H1 (cell line): ENCODE data around the gene PIGM. TPM values are rescaled to one million over a fixed set of nuclear protein-coding genes. Genes with fewer than 3 reads are reported as not detected.
A peak's percentile ranks its signal among the peaks of the same experiment; 100 is the strongest.

Experiments used
- CTCF ChIA-PET: fragments of 300-600 bp; sonication (Branson Sonifier 250); formaldehyde crosslinking; loops from one replicate; lab custom pipeline; 2021; ENCODE audit not compliant: partially characterized antibody; lab: Charles Lee
- POLR2A ChIA-PET: fragments of 300-600 bp; sonication (Branson Sonifier 250); formaldehyde crosslinking; loops from one replicate; lab custom pipeline; 2021; ENCODE audit warnings: inconsistent platforms; ENCODE audit not compliant: partially characterized antibody; lab: Charles Lee
- DNase-seq, 2 experiments: peaks; one replicate each; pipeline versions ENCODE4 v3.0.0 to v3.0.0-alpha.2; 2010 to 2022; ENCODE audit warnings: low spot score in 2 of 2, low read depth in 1 of 2, mixed read lengths in 1 of 2
- FAIRE-seq: peaks from 2 replicates; lab custom pipeline; 2011; peaks lifted over from hg19 to GRCh38; lab: Jason Lieb, UNC
- H2AFZ ChIP-seq: 2 replicates; pipeline ENCODE4 v1.8.1; 2012; ENCODE audit warnings: low read length, inconsistent platforms
- H2AK5ac ChIP-seq: 2 replicates; pipeline ENCODE4 v1.6.1; 2013; ENCODE audit warnings: low read depth, low read length
- H2BK120ac ChIP-seq: replicated peaks from 2 replicates; pipeline ENCODE3; 2013; ENCODE audit warnings: low read depth, low read length, inconsistent platforms
- H2BK12ac ChIP-seq: 2 replicates; pipeline ENCODE4 v1.6.1; 2013; ENCODE audit warnings: low read depth, low read length
- H2BK15ac ChIP-seq: 2 replicates; pipeline ENCODE4 v1.6.1; 2013; ENCODE audit warnings: low read length
- H2BK20ac ChIP-seq: 2 replicates; pipeline ENCODE4 v1.6.1; 2013; ENCODE audit warnings: low read length
- H2BK5ac ChIP-seq: 2 replicates; pipeline ENCODE4 v1.6.1; 2013; ENCODE audit warnings: low read depth, low read length
- H3K14ac ChIP-seq: 2 replicates; pipeline ENCODE4 v1.6.1; 2013; ENCODE audit warnings: inconsistent platforms; ENCODE audit not compliant: insufficient read length
- H3K18ac ChIP-seq: 2 replicates; pipeline ENCODE4 v1.6.1; 2013; ENCODE audit warnings: low read length; ENCODE audit errors: extremely low read depth
- H3K23ac ChIP-seq: 2 replicates; pipeline ENCODE4 v1.6.1; 2013; ENCODE audit warnings: inconsistent platforms; ENCODE audit not compliant: insufficient read length
- H3K23me2 ChIP-seq: 2 replicates; pipeline ENCODE4 v1.6.1; 2013; ENCODE audit warnings: low read depth, low read length
- H3K27ac ChIP-seq: 2 replicates; pipeline ENCODE4 v1.6.1; 2011; ENCODE audit warnings: low read depth, low read length, inconsistent platforms
- H3K27me3 ChIP-seq, 4 experiments: replicated peaks in 1 of 4; 1 replicate in 1 of 4; 2 replicates in 3 of 4; pipeline versions ENCODE4 v1.6.1 to v1.8.1; 2011 to 2013; ENCODE audit warnings: low read length in 3 of 4, mild to moderate bottlenecking in 3 of 4, inconsistent platforms in 2 of 4, mixed read lengths in 2 of 4, moderate library complexity in 1 of 4; ENCODE audit not compliant: control insufficient read depth in 3 of 4, insufficient read depth in 3 of 4; ENCODE audit errors: extremely low read depth in 1 of 4
- H3K36me3 ChIP-seq, 4 experiments: 2 replicates each; pipeline versions ENCODE4 v1.6.1 to v1.8.1; 2011 to 2013; ENCODE audit warnings: mild to moderate bottlenecking in 4 of 4, low read length in 3 of 4, moderate library complexity in 2 of 4, control low read depth in 1 of 4, inconsistent platforms in 1 of 4; ENCODE audit not compliant: insufficient read depth in 4 of 4, control insufficient read depth in 2 of 4
- H3K4ac ChIP-seq: replicated peaks from 2 replicates; pipeline ENCODE3; 2013; ENCODE audit warnings: low read length, low read depth, mixed read lengths, inconsistent platforms; ENCODE audit not compliant: insufficient read length
- H3K4me1 ChIP-seq, 4 experiments: replicated peaks in 1 of 4; 1 replicate in 1 of 4; 2 replicates in 3 of 4; pipeline versions ENCODE4 v1.6.1 to v1.8.1; 2011 to 2013; ENCODE audit warnings: low read length in 3 of 4, inconsistent platforms in 2 of 4, mixed read lengths in 1 of 4; ENCODE audit not compliant: insufficient read depth in 4 of 4, control insufficient read depth in 3 of 4
- H3K4me2 ChIP-seq, 2 experiments: 2 replicates each; pipeline versions ENCODE4 v1.6.1 to v1.8.1; 2011 to 2013; ENCODE audit warnings: low read depth in 2 of 2, low read length in 2 of 2, control low read depth in 1 of 2, inconsistent platforms in 1 of 2, mild to moderate bottlenecking in 1 of 2; ENCODE audit not compliant: insufficient read depth in 1 of 2
- H3K4me3 ChIP-seq, 4 experiments: fragments of 200-600, 300-600 bp in 1 of 4; sonication (generic), shearing (Covaris generic), sonication (Bioruptor Twin) in 1 of 4; 2 replicates each; pipeline versions ENCODE4 v1.5.1 to v1.8.1; 2011 to 2016; ENCODE audit warnings: low read length in 4 of 4, low read depth in 3 of 4, control low read depth in 2 of 4, inconsistent platforms in 2 of 4, mild to moderate bottlenecking in 2 of 4, mixed read lengths in 1 of 4, moderate library complexity in 1 of 4; ENCODE audit not compliant: insufficient read depth in 2 of 4; ENCODE audit errors: extremely low read depth in 1 of 4
- H3K56ac ChIP-seq: replicated peaks from 2 replicates; pipeline ENCODE3; 2013; ENCODE audit warnings: low read depth, mild to moderate bottlenecking, mixed read lengths, low read length, inconsistent platforms; ENCODE audit not compliant: insufficient read length
- H3K79me1 ChIP-seq: 2 replicates; pipeline ENCODE4 v1.6.1; 2013; ENCODE audit warnings: low read depth, low read length, control low read depth
- H3K79me2 ChIP-seq, 2 experiments: 2 replicates each; pipeline versions ENCODE4 v1.6.1 to v1.8.1; 2012 to 2013; ENCODE audit warnings: low read length in 2 of 2, mild to moderate bottlenecking in 2 of 2, inconsistent platforms in 1 of 2; ENCODE audit not compliant: insufficient read depth in 2 of 2, control insufficient read depth in 1 of 2
- H3K9ac ChIP-seq, 4 experiments: replicated peaks in 1 of 4; 1 replicate in 1 of 4; 2 replicates in 3 of 4; pipeline versions ENCODE4 v1.6.1 to v1.8.1; 2011 to 2013; ENCODE audit warnings: low read depth in 3 of 4, low read length in 3 of 4, control low read depth in 2 of 4, mild to moderate bottlenecking in 2 of 4, moderate library complexity in 2 of 4, inconsistent platforms in 1 of 4; ENCODE audit errors: extremely low read depth in 1 of 4
- H3K9me3 ChIP-seq, 2 experiments: 2 replicates each; pipeline versions ENCODE4 v1.6.1 to v1.8.1; 2012 to 2013; ENCODE audit warnings: mild to moderate bottlenecking in 2 of 2, moderate library complexity in 2 of 2, control low read depth in 1 of 2, inconsistent platforms in 1 of 2, low read depth in 1 of 2, low read length in 1 of 2, mixed read lengths in 1 of 2; ENCODE audit not compliant: insufficient read depth in 2 of 2
- H4K20me1 ChIP-seq, 2 experiments: replicated peaks in 1 of 2; 2 replicates each; pipeline versions ENCODE3 to v1.8.1; 2011 to 2013; ENCODE audit warnings: inconsistent platforms in 2 of 2, low read length in 2 of 2, mild to moderate bottlenecking in 1 of 2; ENCODE audit not compliant: insufficient read depth in 2 of 2, control insufficient read depth in 1 of 2
- H4K5ac ChIP-seq: 2 replicates; pipeline ENCODE4 v1.6.1; 2013; ENCODE audit warnings: low read length, low read depth, mixed read lengths, inconsistent platforms; ENCODE audit not compliant: insufficient read length
- H4K8ac ChIP-seq: 2 replicates; pipeline ENCODE4 v1.8.0; 2013; ENCODE audit warnings: mild to moderate bottlenecking, moderate library complexity, low read length, inconsistent platforms; ENCODE audit not compliant: insufficient read depth; ENCODE audit errors: extremely low read depth
- H4K91ac ChIP-seq: replicated peaks from 2 replicates; pipeline ENCODE3; 2013; ENCODE audit warnings: low read length, mixed read lengths, inconsistent platforms; ENCODE audit not compliant: insufficient read length
- BCL11A ChIP-seq, 2 experiments: IDR thresholded peaks; one replicate each; pipeline ENCODE4 v1.6.1; 2011; ENCODE audit warnings: low read depth in 2 of 2, low read length in 2 of 2, mild to moderate bottlenecking in 2 of 2
- CHD2 ChIP-seq: IDR thresholded peaks from 2 replicates; pipeline ENCODE4 v1.6.1; 2012; ENCODE audit warnings: low read length, improper control_type of control experiment
- CREB1 ChIP-seq: IDR thresholded peaks from 2 replicates; pipeline ENCODE4 v1.6.1; 2012; ENCODE audit warnings: inconsistent platforms
- KDM5A ChIP-seq: fragments of 200-600 bp; IDR thresholded peaks from 2 replicates; pipeline ENCODE4 v1.7.1; 2012; ENCODE audit warnings: mild to moderate bottlenecking, low read length, inconsistent platforms, mixed read lengths
- PHF8 ChIP-seq: fragments of 200-600 bp; sonication (generic); conservative IDR thresholded peaks from 2 replicates; pipeline ENCODE4 v1.7.1; 2012; ENCODE audit warnings: low read depth, mild to moderate bottlenecking, inconsistent platforms, low read length, moderate library complexity
- RAD21 ChIP-seq, 2 experiments: IDR thresholded peaks in 1 of 2; conservative IDR thresholded peaks in 1 of 2; 2 replicates each; pipeline ENCODE4 v1.6.1; 2011; ENCODE audit warnings: low read depth in 2 of 2, low read length in 2 of 2, improper control_type of control experiment in 1 of 2, inconsistent platforms in 1 of 2, mild to moderate bottlenecking in 1 of 2, moderate library complexity in 1 of 2
- SAP30 ChIP-seq: fragments of 300-600 bp; sonication (generic); IDR thresholded peaks from 2 replicates; pipeline ENCODE4 v1.7.1; 2012; ENCODE audit warnings: low read length, moderate library complexity, mild to moderate bottlenecking, inconsistent platforms; ENCODE audit not compliant: insufficient read depth, insufficient replicate concordance
- SRF ChIP-seq: IDR thresholded peaks from 2 replicates; pipeline ENCODE4 v1.6.1; 2011; ENCODE audit warnings: mild to moderate bottlenecking, low read depth, low read length, moderate library complexity
- USF2 ChIP-seq: IDR thresholded peaks from 2 replicates; pipeline ENCODE4 v1.6.1; 2011; ENCODE audit warnings: low read length, improper control_type of control experiment
- WGBS, 2 experiments: shearing (Covaris generic) in 1 of 2; methylation state at CpG; one replicate each; pipeline versions ENCODE4 v1.1.6 to v1.1.7; 2013 to 2015; ENCODE audit warnings: low lambda C conversion rate in 2 of 2, mixed read lengths in 2 of 2, inconsistent platforms in 1 of 2, low coverage in 1 of 2, missing lambda C conversion rate in 1 of 2; ENCODE audit not compliant: insufficient replicate concordance in 2 of 2, insufficient coverage in 1 of 2, insufficient read length in 1 of 2; ENCODE audit errors: extremely low coverage in 1 of 2, missing lambda C conversion rate in 1 of 2; 5-methylcytosine and 5-hydroxymethylcytosine counted together
- polyA plus RNA-seq, 7 experiments: library from polyadenylated mRNA; depleted of rRNA in 3 of 7; stranded (reverse) in 5 of 7; unstranded in 2 of 7; fragments of >200 nt in 5 of 7; fragments of 200-250 nt in 2 of 7; gene quantifications; 1 replicate in 5 of 7; 2 replicates in 1 of 7; 4 replicates in 1 of 7; pipeline versions ENCODE4 v1.2.1 to v1.2.3, GENCODE V29; 2011 to 2013; ENCODE audit warnings: missing spikeins in 2 of 7, mixed read lengths in 2 of 7
- total RNA-seq: library from RNA; stranded (reverse); fragmentation: NEBNext Ultra II Directional; extraction: Animal tissue kit (Norgen Biotek cat#: 25700); gene quantifications from 2 replicates; pipeline ENCODE4 v1.2.1, GENCODE V29; 2021
- TF ChIP-seq, protein P1 (sequence below): IDR thresholded peaks from 2 replicates; pipeline ENCODE4 v1.6.1; 2012; ENCODE audit warnings: inconsistent platforms

PIGM gene
- total and polyA plus RNA-seq, 2 of the 8 experiments (the other 6 are each of a cell fraction or from before 2014, with no cell fraction given), result 5.4 to 6.0 TPM

DNA sequence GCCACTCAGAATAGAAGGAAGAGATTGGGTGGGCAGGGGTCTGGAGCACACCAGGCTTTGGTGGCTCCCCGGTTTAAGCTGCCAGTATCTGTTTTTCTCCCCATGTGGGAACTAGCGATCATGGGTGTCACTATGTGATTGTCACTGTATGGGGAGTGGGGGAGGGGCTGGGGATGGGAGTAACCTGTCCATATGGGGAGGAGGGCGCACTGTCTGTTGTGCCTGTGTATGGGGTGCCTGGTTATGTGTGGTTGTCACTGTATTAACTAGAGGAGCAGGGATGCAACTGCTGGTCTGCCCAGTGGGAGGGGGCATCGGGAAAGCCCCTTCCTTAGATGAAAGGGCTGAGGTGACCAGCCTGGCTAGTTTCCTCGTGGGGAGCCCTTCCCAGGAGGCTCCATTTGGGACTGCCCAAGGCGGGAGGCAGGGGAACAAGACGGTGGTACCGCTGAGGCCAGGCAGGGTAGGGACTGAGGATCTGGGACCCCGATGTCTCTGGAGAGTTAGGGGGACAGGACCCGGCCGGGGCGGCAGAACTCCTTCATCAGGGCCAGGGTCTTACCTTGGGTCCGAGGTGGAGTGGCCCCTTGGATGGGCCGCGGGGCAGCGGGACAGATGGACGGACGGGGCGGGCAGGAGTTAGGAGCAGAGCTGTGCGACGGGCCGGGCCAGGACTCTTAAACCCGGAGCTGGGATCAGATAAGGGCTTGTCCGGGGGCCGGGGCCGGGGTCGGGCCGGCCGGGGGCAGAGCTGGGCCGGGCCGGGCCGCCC lies 37.9 kb upstream of the PIGM start, which contains the start of gene KCNJ10:
Gene KCNJ10 (minus strand): TSS at position 701 of the 772 bp plus-strand sequence. CDS start 27,628 bp downstream, outside the sequence.
- Histone ChIP-seq H2BK15ac (no peak within 1 kb of the TSS), H3K23ac (no peak within 1 kb of the TSS), H2BK12ac (no peak within 1 kb of the TSS), H3K36me3 (no peaks in the 10 kb centered on the region), H3K4me2 (peak within 1 kb of the TSS; percentile 90 to 93), H4K20me1 (no peaks in the 10 kb centered on the region), H3K4ac (no peak within 1 kb of the TSS), H4K91ac (no peak within 1 kb of the TSS), H3K18ac (no peak within 1 kb of the TSS; the same call in 1 of the 2 replicates), H3K9ac (no peak within 1 kb of the TSS; a peak in 1 of 7 replicates), H4K8ac (peak within 1 kb of the TSS; percentile 71), H3K56ac (no peak within 1 kb of the TSS), H3K14ac (no peak within 1 kb of the TSS), H3K27me3 (peaks cover 0 to 14% (median 11%) of the 10 kb centered on the region in 4 experiments; a peak in 6 of 7 replicates), H3K4me1 (peaks cover 0 to 12% (median 7%) of the 10 kb centered on the region in 4 experiments; a peak in 5 of 7 replicates), H2BK20ac (no peak within 1 kb of the TSS), H3K23me2 (peaks cover 8% of the 10 kb centered on the region), H2AK5ac (no peak within 1 kb of the TSS), H3K9me3 (no peaks in the 10 kb centered on the region), H3K79me2 (no peaks in the 10 kb centered on the region), H3K27ac (no peak within 1 kb of the TSS), H2AFZ (peak within 1 kb of the TSS; percentile 86), H4K5ac (no peak within 1 kb of the TSS), H2BK5ac (no peak within 1 kb of the TSS), H3K79me1 (no peaks in the 10 kb centered on the region), H3K4me3 (peak within 1 kb of the TSS; percentile 70 to 78 (median 70)), H2BK120ac (no peak within 1 kb of the TSS)
- WGBS, 2 experiments, result 22% methylated on average over 22 of the region's 32 CpGs; no CpG with 5 or more reads in 1 of the 2 experiments
- DNase-seq (peak in 1 of 2 experiments; percentile 80), FAIRE-seq (no peak)
- ChIA-PET POLR2A (interaction anchor here (0.6 to 2.0 kb wide), 7 partner anchors 9 to 28 kb away, joined by 3 to 6 read pairs (median 4); partner anchors contain the start of gene KCNJ9), CTCF (interaction anchor here (46.4 to 50.1 kb wide), 2 partner anchors 5 to 12 kb away, joined by 1874 read pairs; partner anchors contain the start of genes IGSF8, KCNJ10 and KCNJ9)
- TF ChIP-seq SAP30 (no peak), PHF8 (no peak), CHD2 (no peak), RAD21 (IDR thresholded peaks at IDR 0.05 in 1 of 2, conservative IDR thresholded peaks at IDR 0.05 in 1 of 2; ENCODE audit: low read depth in 2 of 2, low read length in 2 of 2) (no peak), BCL11A (IDR thresholded peaks at IDR 0.05; ENCODE audit: low read depth in 2 of 2, low read length in 2 of 2) (no peak), KDM5A (no peak), USF2 (no peak), CREB1 (no peak), SRF (no peak)
- TF ChIP-seq, protein P1, sequence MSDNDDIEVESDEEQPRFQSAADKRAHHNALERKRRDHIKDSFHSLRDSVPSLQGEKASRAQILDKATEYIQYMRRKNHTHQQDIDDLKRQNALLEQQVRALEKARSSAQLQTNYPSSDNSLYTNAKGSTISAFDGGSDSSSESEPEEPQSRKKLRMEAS, result no peak
